Measurements from ENCODE around the gene TSPO2. TPM values are rescaled to one million over a fixed set of nuclear protein-coding genes. Genes with fewer than 3 reads are reported as not detected.

The TSPO2 gene
- total and polyA plus RNA-seq, 9 of the 15 experiments (the other 6 are each of a cell fraction or from before 2014, with no cell fraction given): not detected

GRCh38 chr6:41036186-41036585 is 6.1 kb upstream of the TSPO2 start:
- no peak overlapping the region for H3K4me2 ChIP-seq (ENCODE audit: insufficient read depth, low read length)
- in situ Hi-C loops (cut with MboI): loop anchor here (25.0 kb wide), 1 partner anchor 1674 kb away; no protein-coding TSS in a partner anchor
- no peak for ATAC-seq

More at GRCh38 chr6:41036186-41036585, 6.1 kb upstream of the TSPO2 start:
- no peaks in the 10 kb centered on the region for H3K79me2 ChIP-seq (ENCODE audit: control insufficient read depth, insufficient read depth, low read length)
- no peak for FAIRE-seq
- H3K9me3 ChIP-seq (replicated peaks; ENCODE audit: control insufficient read depth, insufficient read depth, low read depth, low read length): no peaks in the 10 kb centered on the region
- H4K20me1 ChIP-seq (replicated peaks; ENCODE audit: control insufficient read depth, insufficient read depth, low read length): peaks cover 7% of the 10 kb centered on the region; the same call in 1 of the 2 replicates
- ChIA-PET CTCF (ENCODE audit: low intra/inter-chr PET ratio) (interaction anchor here (0.6 kb wide), 1 partner anchor 36 kb away, joined by 3 read pairs; no protein-coding TSS in a partner anchor), POLR2A (interaction anchor here (0.7 to 1.4 kb wide), 2 partner anchors 39 to 299 kb away, joined by 3 read pairs; no protein-coding TSS in a partner anchor)
- no peak overlapping the region for H3K27ac ChIP-seq (ENCODE audit: extremely low read depth, low read depth, low read length)
- H3K4me1 ChIP-seq (replicated peaks in 1 of 2; ENCODE audit: control insufficient read depth in 2 of 2, insufficient read depth in 2 of 2, low read length in 2 of 2): peaks cover 4 to 9% of the 10 kb centered on the region in 2 experiments; a peak in 3 of 5 replicates
- no peak overlapping the region for H2AFZ ChIP-seq (ENCODE audit: low read depth, low read length)
- BruUV-seq (replicated peaks): no TSS peak
- peaks cover 3% of the 10 kb centered on the region for H3K9me1 ChIP-seq (ENCODE audit: control insufficient read depth, insufficient read depth, low read length)
- H3K36me3 ChIP-seq (ENCODE audit: control insufficient read depth, insufficient read depth, low read length): no peaks in the 10 kb centered on the region
- TF ChIP-seq ZNF445 (CRISPR knock-in tag; IDR thresholded peaks at IDR 0.05; ENCODE audit: low read depth) (no peak), MITF (IDR thresholded peaks at IDR 0.05) (no peak), ZNF282 (CRISPR knock-in tag; IDR thresholded peaks at IDR 0.05) (no peak), ASH1L (IDR thresholded peaks at IDR 0.05; ENCODE audit: borderline replicate concordance, low read depth, partially characterized antibody) (no peak)
- 7% methylated on average over 3 of the region's 3 CpGs for WGBS (ENCODE audit: insufficient coverage, low coverage, missing lambda C conversion rate)
- no peak overlapping the region for H3K9ac ChIP-seq (ENCODE audit: insufficient read depth in 1 of 2, low read depth in 2 of 2, low read length in 2 of 2)
- intact Hi-C loops (cut with micrococcal nuclease): no loop called here
- DNase-seq (ENCODE audit: extremely low read depth in 1 of 4, low spot score in 3 of 4): peak in 2 of 4 experiments; percentile 56 to 62
- no peak overlapping the region for H3K4me3 ChIP-seq
- peaks cover 0 to 13% of the 10 kb centered on the region in 2 experiments; a peak in 2 of 5 replicates for H3K27me3 ChIP-seq (ENCODE audit: control insufficient read depth in 2 of 2, insufficient read depth in 2 of 2, low read length in 2 of 2)

Data from K562 (cell line).